NCI-H146 (cell line): ENCODE results near the gene PCDHGA2.
"Not testable (repeated sequence)": the region's sequence is repeated elsewhere in the genome, so short reads cannot be mapped to it uniquely, and the experiment has no call there.

Source experiments
- DNase-seq: peaks from one replicate; lab custom pipeline; 2025; lab: John Stamatoyannopoulos, UW

Gene PCDHGA2

DNA sequence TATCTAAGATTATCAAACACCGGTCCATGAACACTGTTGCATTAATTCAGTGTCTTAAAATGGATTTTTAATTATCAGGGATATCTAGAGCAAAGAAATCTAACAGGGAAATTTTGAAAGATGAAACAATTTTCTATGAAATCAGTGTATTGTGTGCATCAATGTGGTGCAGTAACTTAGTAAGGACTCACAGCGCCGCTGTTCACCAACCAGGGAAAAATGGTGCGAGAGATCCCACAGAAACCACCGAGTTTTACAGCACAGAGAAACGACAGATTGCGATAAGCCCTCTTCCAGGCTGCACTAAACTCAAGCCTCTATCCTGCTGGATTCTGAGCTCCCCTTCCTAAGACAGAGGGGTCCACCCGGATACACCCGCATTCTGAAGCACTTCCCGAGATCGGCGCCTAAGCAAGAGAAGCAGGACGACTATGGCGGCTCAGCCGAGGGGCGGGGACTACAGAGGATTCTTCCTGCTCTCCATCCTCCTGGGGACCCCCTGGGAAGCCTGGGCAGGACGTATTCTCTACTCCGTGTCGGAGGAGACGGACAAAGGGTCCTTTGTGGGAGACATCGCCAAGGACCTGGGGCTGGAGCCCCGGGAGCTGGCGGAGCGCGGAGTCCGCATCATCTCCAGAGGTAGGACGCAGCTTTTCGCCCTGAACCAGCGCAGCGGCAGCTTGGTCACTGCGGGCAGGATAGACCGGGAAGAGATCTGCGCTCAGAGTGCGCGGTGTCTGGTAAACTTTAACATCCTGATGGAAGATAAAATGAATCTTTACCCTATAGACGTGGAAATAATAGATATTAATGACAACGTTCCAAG, 44.1 kb downstream of the PCDHGA2 start, which contains the start of gene PCDHGA7:
TSS of gene PCDHGA7 (plus strand) at position 274 of the 826 bp plus-strand sequence. CDS start at position 432, 158 bp downstream.
- DNase-seq: no peak

GRCh38 chr5:141383345-141383744, 44.8 kb downstream of the PCDHGA2 start:
- DNase-seq: no peak

GRCh38 chr5:141384471-141385267, 46.1 kb downstream of the PCDHGA2 start:
- no peak for DNase-seq

DNA sequence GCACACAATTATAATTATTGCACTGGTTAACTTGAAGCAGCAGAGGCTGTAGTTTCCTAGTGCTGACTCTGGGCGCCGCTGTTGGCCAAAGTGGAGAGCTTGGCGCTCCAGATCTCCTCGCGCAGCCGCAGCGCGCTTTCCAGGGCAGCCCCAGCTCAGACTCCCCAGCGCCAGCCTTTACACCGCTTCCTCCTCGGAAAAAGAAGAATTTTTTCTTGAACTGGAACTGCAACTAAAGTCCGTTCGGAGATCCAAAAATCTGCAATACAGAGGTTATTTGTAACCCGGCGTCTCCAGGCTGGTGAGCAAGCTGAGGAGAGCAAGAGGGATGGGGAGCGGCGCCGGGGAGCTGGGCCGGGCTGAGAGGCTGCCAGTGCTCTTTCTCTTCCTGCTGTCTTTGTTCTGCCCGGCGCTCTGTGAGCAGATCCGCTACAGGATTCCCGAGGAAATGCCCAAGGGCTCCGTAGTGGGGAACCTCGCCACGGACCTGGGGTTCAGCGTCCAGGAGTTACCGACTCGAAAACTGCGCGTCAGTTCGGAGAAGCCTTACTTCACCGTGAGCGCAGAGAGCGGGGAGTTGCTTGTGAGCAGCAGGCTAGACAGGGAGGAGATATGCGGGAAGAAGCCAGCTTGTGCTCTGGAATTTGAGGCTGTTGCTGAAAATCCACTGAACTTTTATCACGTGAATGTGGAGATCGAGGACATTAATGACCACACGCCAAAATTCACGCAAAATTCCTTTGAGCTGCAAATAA, 49.2 kb downstream of the PCDHGA2 start, which contains the start of gene PCDHGB4:
TSS of gene PCDHGB4 (plus strand) at position 142 of the 755 bp plus-strand sequence. CDS start at position 329, 187 bp downstream.
- not testable (repeated sequence) for DNase-seq

DNA sequence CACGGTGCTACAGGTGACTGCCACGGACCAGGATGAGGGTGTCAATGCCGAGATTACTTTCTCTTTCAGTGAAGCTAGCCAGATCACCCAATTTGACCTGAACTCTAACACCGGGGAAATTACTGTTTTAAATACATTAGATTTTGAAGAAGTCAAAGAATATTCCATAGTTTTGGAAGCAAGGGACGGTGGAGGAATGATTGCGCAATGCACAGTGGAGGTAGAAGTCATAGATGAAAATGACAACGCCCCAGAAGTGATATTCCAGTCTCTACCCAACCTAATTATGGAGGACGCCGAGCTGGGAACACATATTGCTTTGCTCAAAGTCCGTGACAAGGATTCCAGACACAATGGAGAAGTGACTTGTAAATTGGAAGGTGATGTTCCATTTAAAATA, 50.1 kb downstream of the PCDHGA2 start:
- DNase-seq: no peak

GRCh38 chr5:141389153-141390042, 50.8 kb downstream of the PCDHGA2 start:
- no peak for DNase-seq

- no peak for DNase-seq
These were observed 54.1 kb downstream of the PCDHGA2 start, which contains the start of gene PCDHGA8 for GRCh38 chr5:141392429-141393198. TSS of gene PCDHGA8 (plus strand) at chr5:141392633. CDS start at chr5:141392814, 181 bp downstream.
